K562 (cell line): ENCODE measurements around the gene BCL7B. TPM values are rescaled to one million over a fixed set of nuclear protein-coding genes. Genes with fewer than 3 reads are reported as not detected.
A peak's percentile ranks its signal among the peaks of the same experiment; 100 is the strongest.

Source experiments
- ATF1 ChIP-seq, 2 experiments: fragments of 450-650 bp in 1 of 2; IDR thresholded peaks; 2 replicates each; pipeline ENCODE4 v1.6.1; 2016; ENCODE audit warnings: missing compliant biosample characterization in 1 of 2, missing genetic modification characterization in 1 of 2
- CBX1 ChIP-seq: sonication (generic); IDR thresholded peaks from 2 replicates; pipeline ENCODE4 v1.6.1; 2016; ENCODE audit warnings: antibody characterized with exemption, low read depth, mild to moderate bottlenecking
- FOSL1 ChIP-seq: fragments of 200-800 bp; sonication (Bioruptor generic); conservative IDR thresholded peaks from 2 replicates; pipeline ENCODE4 v1.6.1; 2016; ENCODE audit warnings: missing genetic modification characterization, missing compliant biosample characterization
- FOXJ3 ChIP-seq: sonication (generic); formaldehyde crosslinking; IDR thresholded peaks from 2 replicates; pipeline ENCODE4 v1.4.0; 2020; ENCODE audit warnings: mild to moderate bottlenecking, missing genetic modification reagents
- GTF2E2 ChIP-seq: fragments of 200-800 bp; sonication (Bioruptor generic); IDR thresholded peaks from 2 replicates; pipeline ENCODE4 v1.6.1; 2016; ENCODE audit warnings: missing genetic modification characterization, missing compliant biosample characterization
- MLX ChIP-seq, 2 experiments: fragments of 450-650 bp in 1 of 2; sonication (generic) in 1 of 2; formaldehyde crosslinking; conservative IDR thresholded peaks; 2 replicates each; pipeline versions ENCODE4 v1.4.0 to v1.8.1; 2020 to 2022; ENCODE audit warnings: mild to moderate bottlenecking in 1 of 2, missing genetic modification reagents in 1 of 2
- NR2C1 ChIP-seq, 2 experiments: fragments of 450-650 bp; IDR thresholded peaks; 2 replicates each; pipeline ENCODE4 v1.6.1; 2017; ENCODE audit warnings: mild to moderate bottlenecking in 2 of 2, antibody characterized with exemption in 1 of 2, inconsistent platforms in 1 of 2, missing compliant biosample characterization in 1 of 2, missing genetic modification characterization in 1 of 2
- RBBP5 ChIP-seq: fragments of 200-600 bp; sonication (generic); IDR thresholded peaks from 2 replicates; pipeline ENCODE4 v1.6.1; 2012; ENCODE audit warnings: borderline replicate concordance, mild to moderate bottlenecking, low read length, control low read depth, inconsistent platforms; ENCODE audit not compliant: insufficient read depth, poor library complexity, severe bottlenecking
- REST ChIP-seq, 2 experiments: fragments of 450-650 bp; formaldehyde crosslinking in 1 of 2; IDR thresholded peaks; 2 replicates each; pipeline versions ENCODE4 v1.4.0 to v1.6.1; 2014 to 2020; ENCODE audit warnings: mild to moderate bottlenecking in 2 of 2, borderline replicate concordance in 1 of 2, low read depth in 1 of 2
- ZBTB11 ChIP-seq, 3 experiments: fragments of 200-800 bp in 1 of 3; fragments of 250-450 bp in 1 of 3; fragments of 450-650 bp in 1 of 3; sonication (Bioruptor Pico) in 1 of 3; sonication (Bioruptor generic) in 1 of 3; formaldehyde crosslinking in 1 of 3; IDR thresholded peaks; 2 replicates each; pipeline versions ENCODE4 v1.6.1 to v1.8.0; 2016 to 2022; ENCODE audit warnings: mild to moderate bottlenecking in 2 of 3, missing genetic modification characterization in 2 of 3, missing compliant biosample characterization in 1 of 3, moderate library complexity in 1 of 3
- ZNF740 ChIP-seq, 3 experiments: fragments of 200-800 bp in 1 of 3; sonication (Bioruptor generic) in 1 of 3; sonication (generic) in 1 of 3; formaldehyde crosslinking in 1 of 3; IDR thresholded peaks; 2 replicates each; pipeline versions ENCODE4 v1.6.1 to v1.8.0; 2016 to 2022; ENCODE audit warnings: mild to moderate bottlenecking in 2 of 3, missing compliant biosample characterization in 2 of 3, missing genetic modification characterization in 2 of 3, missing genetic modification reagents in 1 of 3
- polyA plus RNA-seq, 8 experiments: library from polyadenylated mRNA; depleted of rRNA in 4 of 8; stranded (reverse) in 5 of 8; unstranded in 3 of 8; fragments of >200 nt; fragmentation: Nextera tagmentation in 2 of 8; fragmentation: Illumina TruSeq in 1 of 8; extraction: Ambion mirVana in 2 of 8; extraction: Trizol in 1 of 8; gene quantifications; 2 replicates each; pipeline versions ENCODE4 v1.2.1 to v1.2.3, GENCODE V29; 2011 to 2014; ENCODE audit warnings: inconsistent platforms in 1 of 8, missing spikeins in 1 of 8
- total RNA-seq, 7 experiments: library from RNA; depleted of rRNA in 6 of 7; stranded (reverse); fragments of >200 nt in 6 of 7; fragmentation: Illumina TruSeq in 2 of 7; extraction: Trizol in 2 of 7; gene quantifications; 2 replicates each; pipeline versions ENCODE4 v1.2.1 to v1.2.3, GENCODE V29; 2011 to 2021; ENCODE audit warnings: low replicate concordance in 1 of 7

BCL7B gene
- total and polyA plus RNA-seq, 9 of the 15 experiments (the other 6 are each of a cell fraction or from before 2014, with no cell fraction given): 10.0 to 73.2 (median 32.9) TPM

GRCh38 chr7:73521636-73522104 is 35.8 kb downstream of the BCL7B start (continued):
- peak; percentile 47; the same call in 1 of the 2 replicates for TF ChIP-seq REST (IDR thresholded peaks at IDR 0.05; ENCODE audit: borderline replicate concordance)
- TF ChIP-seq REST (CRISPR knock-in tag; IDR thresholded peaks at IDR 0.05; ENCODE audit: low read depth): no peak
- TF ChIP-seq ZNF740 (CRISPR knock-in tag; IDR thresholded peaks at IDR 0.05): no peak
- peak in 1 of 2 experiments; percentile 57; a peak in 1 of 4 replicates for TF ChIP-seq ZNF740 (tag; IDR thresholded peaks at IDR 0.05)
- TF ChIP-seq ATF1 (CRISPR knock-in tag; IDR thresholded peaks at IDR 0.05): no peak
- TF ChIP-seq ATF1 (tag; IDR thresholded peaks at IDR 0.05): no peak
- no peak for TF ChIP-seq NR2C1 (IDR thresholded peaks at IDR 0.05)
- no peak for TF ChIP-seq NR2C1 (tag; IDR thresholded peaks at IDR 0.05)
- TF ChIP-seq FOXJ3 (CRISPR knock-in tag): no peak
- peak; percentile 84 for TF ChIP-seq RBBP5
- no peak for TF ChIP-seq ZBTB11 (CRISPR knock-in tag; IDR thresholded peaks at IDR 0.05)
- TF ChIP-seq CBX1: no peak
- TF ChIP-seq FOSL1 (tag): no peak
- 0 out of 2 replicates have a peak, but pooled peaks have one; percentile 48 for TF ChIP-seq GTF2E2
- 0 out of 4 replicates have a peak, but pooled peaks of 1 of the 2 experiments have one; percentile 41 for TF ChIP-seq MLX (CRISPR knock-in tag; conservative IDR thresholded peaks at IDR 0.05)
